NCI-H2227 (cell line): ENCODE results near the gene MAP4K4.

Source experiments
- DNase-seq: peaks from one replicate; lab custom pipeline; 2025; ENCODE audit not compliant: unreplicated experiment; lab: John Stamatoyannopoulos, UW

Gene MAP4K4

GRCh38 chr2:101812226-101812625 is 114.7 kb downstream of the MAP4K4 start:
- DNase-seq, result no peak

GRCh38 chr2:101814752-101815151 is 117.2 kb downstream of the MAP4K4 start:
- no peak for DNase-seq

- DNase-seq, result no peak
Observed at GRCh38 chr2:101815154-101815553, 117.6 kb downstream of the MAP4K4 start.

- DNase-seq, result no peak
Observed at GRCh38 chr2:101815739-101816391, 118.4 kb downstream of the MAP4K4 start.

GRCh38 chr2:101816598-101816997 is 119.1 kb downstream of the MAP4K4 start:
- DNase-seq, result no peak

GRCh38 chr2:101817481-101817880 is 120.0 kb downstream of the MAP4K4 start:
- DNase-seq, result no peak

- no peak for DNase-seq
Observed at GRCh38 chr2:101818531-101819451, 121.3 kb downstream of the MAP4K4 start.

- no peak for DNase-seq
Observed at GRCh38 chr2:101820519-101820918, 123.0 kb downstream of the MAP4K4 start.

- DNase-seq, result no peak
Observed at GRCh38 chr2:101821059-101821805, 123.7 kb downstream of the MAP4K4 start.

GRCh38 chr2:101821828-101822458 is 124.4 kb downstream of the MAP4K4 start:
- no peak for DNase-seq

- peak; percentile 38 for DNase-seq
Observed at GRCh38 chr2:101823347-101823791, 125.9 kb downstream of the MAP4K4 start.

- DNase-seq, result no peak
Observed at GRCh38 chr2:101823859-101824258, 126.4 kb downstream of the MAP4K4 start.

- no peak for DNase-seq
Observed at GRCh38 chr2:101826716-101827115, 129.2 kb downstream of the MAP4K4 start.

GRCh38 chr2:101827246-101827645 is 129.7 kb downstream of the MAP4K4 start:
- DNase-seq, result no peak

- DNase-seq, result no peak
Observed at GRCh38 chr2:101828257-101828656, 130.8 kb downstream of the MAP4K4 start.

GRCh38 chr2:101828673-101829334 is 131.3 kb downstream of the MAP4K4 start:
- DNase-seq, result no peak

GRCh38 chr2:101829429-101829828 is 131.9 kb downstream of the MAP4K4 start:
- DNase-seq, result no peak

GRCh38 chr2:101830146-101830545 is 132.6 kb downstream of the MAP4K4 start:
- no peak for DNase-seq

GRCh38 chr2:101830555-101830954 is 133.0 kb downstream of the MAP4K4 start:
- DNase-seq, result no peak

GRCh38 chr2:101831351-101831865 is 133.9 kb downstream of the MAP4K4 start:
- peak; percentile 70 for DNase-seq
